Measurements from ENCODE around the gene RWDD4.

GRCh38 chr4:183600189-183600685 is 58.7 kb downstream of the RWDD4 start:
- TF ChIP-seq CTCF (IDR thresholded peaks at IDR 0.05) (peak in 1 of 4 donors; percentile 8), POLR2A (IDR thresholded peaks at IDR 0.05) (no peak)
